HG03196 (cell line): Measurements from ENCODE around the gene VSTM2L.
A peak's percentile ranks its signal among the peaks of the same experiment; 100 is the strongest.

Source experiments
- ATAC-seq: cut with Tn5 transposase; IDR thresholded peaks from one replicate; pipeline ENCODE4 v1.9.1; 2021; ENCODE audit not compliant: unreplicated experiment

The VSTM2L gene

DNA sequence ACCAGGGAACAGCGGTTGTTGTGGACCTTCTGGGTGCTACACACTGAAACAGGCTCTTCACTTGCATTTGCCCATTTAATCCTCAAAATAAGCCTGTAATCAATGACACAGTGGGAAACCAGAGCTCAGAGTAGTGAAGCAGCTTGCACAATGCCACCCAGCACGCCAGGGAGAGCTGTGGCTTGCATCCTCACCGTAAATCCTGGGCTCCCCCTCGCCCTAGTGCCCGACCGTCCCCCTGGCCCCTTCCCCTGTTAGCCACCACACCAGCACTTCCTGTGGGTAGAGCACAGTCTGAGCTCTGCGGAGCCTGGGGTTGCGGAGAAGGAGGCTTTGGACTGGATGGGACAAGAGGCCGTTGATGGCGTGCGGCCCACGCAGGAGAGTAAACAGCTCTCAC is 14.5 kb downstream of the VSTM2L start:
- ATAC-seq: no peak

DNA sequence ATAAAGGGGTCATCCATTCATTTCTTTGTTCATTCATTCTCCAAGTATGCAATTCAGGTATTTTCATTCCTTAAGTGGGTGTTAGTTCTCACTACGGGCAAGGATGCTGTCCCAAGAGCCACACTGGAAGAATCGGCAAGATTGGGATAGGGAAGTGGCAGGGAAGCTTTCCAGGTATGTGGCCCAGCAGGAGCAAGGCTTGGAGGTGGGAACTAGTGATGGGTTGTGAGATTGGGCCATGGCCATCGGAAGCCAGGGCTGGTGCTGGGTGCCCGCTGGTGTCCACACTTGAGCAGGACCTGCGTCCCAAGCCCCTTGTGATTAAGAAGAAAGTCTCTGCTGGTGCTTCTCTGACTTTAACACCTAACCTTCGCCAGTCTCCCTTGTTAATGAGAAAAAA is 15.1 kb downstream of the VSTM2L start:
- ATAC-seq: no peak

DNA sequence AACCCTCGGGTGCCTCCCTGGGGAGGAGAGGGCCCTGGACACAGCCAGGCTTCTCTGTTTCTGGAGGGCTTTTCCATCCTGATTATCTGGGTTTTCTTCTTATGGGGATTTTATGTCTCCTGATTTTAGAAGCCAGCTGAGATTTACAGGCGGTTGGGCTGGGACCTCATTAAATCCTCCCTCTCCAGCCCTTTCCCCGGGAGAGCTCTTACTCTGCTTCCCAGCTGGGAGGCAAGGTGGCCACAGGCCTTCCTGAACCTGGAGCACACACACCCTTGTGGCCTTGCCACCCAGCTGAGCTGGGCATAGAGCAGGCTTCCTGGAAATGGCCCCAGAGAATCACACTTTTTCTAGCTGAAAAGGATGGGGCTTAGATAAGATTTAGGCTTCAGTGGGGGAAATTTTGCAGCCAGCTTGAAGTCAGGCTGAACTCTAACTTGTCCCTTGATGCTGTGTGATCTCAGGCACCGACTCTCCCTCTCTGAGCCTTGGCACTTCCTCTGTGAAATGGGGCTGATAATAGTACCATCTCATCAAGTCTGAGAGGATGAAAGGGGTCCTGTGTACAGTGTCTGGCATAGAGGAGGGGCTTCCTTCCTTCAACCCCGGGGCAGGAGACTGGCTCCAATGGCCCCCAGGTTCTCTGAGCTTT is 16.6 kb downstream of the VSTM2L start:
- ATAC-seq: no peak

DNA sequence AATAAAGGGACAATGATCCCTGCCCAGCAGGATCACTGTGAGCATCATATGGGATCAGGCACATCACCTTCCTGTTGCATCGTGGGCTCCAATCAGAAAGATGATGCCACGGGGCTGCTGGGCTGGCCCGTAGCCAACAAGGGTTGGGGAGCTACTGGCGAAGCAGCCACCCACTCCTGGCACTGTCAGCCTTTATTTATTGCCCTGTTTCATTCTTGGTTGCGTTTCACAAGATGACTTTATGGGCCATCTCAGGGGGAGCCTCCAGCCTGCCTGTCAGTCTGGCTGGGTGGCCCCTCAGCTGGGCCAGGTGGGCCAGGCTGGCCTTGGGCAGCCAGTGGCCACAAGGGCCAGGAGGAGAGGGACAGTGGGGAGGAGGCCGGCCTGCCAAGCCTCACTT is 17.3 kb downstream of the VSTM2L start:
- no peak for ATAC-seq

DNA sequence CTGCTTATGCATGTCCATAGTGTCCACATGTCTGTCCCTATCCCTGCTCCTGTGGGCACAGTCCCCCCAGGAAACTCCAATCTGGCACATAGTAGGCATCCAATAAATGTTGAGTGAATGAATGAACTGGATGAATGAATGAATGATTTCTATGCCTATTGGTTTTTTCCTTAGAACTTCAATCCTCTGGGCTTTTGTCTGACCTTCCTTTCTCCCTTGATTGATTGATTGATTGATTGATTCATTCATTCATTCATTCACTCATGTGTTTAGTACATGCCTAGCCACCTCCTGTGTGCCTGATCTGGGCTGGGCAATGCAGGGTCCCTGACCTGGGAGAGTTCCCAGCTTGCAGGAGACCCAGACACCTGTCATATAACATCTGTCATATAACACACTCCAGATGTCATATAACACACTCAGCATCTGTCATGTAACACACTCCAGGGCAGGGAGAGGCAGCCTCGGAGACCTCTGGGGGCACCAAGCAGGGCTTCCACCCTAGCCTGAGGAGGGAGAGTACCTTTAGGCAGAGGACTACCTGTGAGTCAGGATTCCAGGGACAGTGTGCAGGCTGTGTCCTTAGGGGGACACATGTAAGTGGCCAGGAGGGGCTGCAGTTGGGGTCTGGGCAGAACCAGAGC is 17.9 kb downstream of the VSTM2L start:
- ATAC-seq: no peak

DNA sequence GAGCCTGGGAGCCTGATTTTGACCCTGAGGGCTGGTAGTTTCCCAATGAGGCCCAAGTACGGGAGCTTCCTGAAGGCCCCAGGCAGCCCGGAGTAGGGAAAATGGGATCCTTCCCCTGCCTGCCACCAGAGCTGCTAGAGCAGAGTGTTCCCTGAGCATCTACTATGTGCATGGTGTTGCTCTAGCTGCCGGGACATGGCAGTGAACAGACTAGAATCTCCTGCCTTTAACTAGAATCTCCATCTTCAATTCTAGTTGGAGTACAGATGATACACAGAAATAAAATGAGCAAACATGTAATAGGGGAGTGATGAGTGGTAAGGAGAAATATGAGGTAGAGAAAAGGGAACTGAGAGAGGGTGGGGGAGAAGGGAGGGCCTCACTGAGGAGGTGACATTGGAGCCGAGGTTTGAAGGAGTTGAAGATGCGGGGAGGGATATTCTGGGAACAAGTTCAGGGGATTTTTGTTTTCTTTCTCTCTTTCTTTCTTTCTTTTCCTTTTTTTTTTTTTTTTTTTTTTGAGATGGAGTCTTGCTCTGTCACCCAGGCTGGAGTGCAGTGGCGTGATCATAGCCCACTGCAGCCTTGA is 18.5 kb downstream of the VSTM2L start:
- ATAC-seq: no peak

DNA sequence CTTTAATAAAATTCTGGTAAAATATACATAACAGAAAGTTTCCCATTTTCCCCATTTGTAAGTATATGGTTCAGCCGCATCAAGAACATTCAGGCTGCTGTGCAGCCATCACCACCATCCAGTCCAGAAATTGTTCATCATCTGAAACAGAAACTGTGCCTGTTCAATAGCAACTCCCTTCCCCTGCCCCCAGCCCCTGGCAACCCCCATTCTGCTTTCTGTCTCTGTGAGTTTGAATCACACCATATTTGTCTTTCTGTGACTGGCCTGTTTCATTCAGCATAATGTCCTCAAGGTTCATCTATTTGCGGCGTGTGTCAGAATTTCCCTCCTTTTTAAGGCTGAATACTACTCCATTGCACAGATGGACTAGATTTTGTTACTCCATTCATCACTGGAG is 19.1 kb downstream of the VSTM2L start:
- peak; percentile 58 for ATAC-seq

DNA sequence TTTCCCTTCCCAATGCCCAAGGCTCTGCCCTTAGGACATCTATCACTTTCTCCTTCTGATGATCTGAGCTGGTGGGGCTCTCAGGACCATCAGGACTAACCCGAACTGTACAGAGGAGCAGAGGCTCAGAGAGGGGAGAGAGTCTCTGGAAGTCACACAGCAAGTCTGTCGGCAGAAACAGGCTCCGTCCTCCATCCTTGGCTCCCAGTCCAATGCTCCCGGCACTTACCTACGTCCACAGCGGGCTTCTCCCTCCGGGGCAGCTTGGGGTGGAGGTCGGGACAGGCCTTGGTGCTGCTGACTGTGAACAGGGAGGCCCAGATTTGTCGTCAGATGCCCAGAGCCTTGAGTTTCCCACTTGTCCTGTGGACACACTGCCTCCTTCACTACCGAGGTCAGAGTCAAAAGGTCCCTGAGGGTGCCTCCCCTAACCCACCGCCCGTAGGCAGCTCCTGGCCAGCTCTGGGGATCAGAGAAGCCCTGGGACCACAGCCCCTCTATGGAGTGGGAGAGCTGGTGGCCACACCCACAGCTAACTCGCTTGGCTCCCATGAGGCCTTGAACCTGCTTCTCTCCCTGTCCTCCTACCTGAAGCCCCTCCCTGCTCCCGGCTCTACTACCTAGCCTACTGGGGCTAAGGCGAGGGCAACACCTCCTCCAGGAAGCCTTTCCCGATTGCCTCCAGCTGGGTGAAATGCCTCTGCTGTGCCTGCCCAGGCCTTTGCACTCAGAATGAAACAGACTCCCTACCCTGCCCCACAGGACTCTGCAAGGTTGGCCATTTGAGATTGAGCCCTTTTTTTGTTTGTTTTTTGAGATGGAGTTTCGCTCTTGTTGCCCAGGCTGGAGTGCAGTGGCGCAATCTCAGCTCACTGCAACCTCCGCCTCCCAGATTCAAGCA is 22.6 kb downstream of the VSTM2L start:
- no peak for ATAC-seq

DNA sequence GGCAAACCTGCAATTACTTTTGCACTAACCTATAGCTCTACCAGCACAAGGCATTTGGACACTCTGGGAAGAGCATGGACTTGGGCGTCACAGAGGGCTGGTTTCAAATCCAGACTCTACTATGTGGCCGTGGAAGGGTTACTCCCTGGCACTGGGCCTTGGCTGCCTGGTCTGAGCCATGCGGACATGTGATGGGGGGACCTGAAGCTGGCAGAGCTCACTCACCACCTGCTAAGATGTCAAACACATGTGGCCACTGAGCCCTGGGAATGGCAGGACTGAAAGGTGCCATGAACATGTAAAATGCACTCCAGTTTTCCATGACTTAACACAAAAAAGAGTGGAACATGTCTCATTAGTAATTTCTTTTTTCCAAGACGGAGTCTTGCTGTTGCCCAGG is 23.7 kb downstream of the VSTM2L start:
- ATAC-seq: no peak

DNA sequence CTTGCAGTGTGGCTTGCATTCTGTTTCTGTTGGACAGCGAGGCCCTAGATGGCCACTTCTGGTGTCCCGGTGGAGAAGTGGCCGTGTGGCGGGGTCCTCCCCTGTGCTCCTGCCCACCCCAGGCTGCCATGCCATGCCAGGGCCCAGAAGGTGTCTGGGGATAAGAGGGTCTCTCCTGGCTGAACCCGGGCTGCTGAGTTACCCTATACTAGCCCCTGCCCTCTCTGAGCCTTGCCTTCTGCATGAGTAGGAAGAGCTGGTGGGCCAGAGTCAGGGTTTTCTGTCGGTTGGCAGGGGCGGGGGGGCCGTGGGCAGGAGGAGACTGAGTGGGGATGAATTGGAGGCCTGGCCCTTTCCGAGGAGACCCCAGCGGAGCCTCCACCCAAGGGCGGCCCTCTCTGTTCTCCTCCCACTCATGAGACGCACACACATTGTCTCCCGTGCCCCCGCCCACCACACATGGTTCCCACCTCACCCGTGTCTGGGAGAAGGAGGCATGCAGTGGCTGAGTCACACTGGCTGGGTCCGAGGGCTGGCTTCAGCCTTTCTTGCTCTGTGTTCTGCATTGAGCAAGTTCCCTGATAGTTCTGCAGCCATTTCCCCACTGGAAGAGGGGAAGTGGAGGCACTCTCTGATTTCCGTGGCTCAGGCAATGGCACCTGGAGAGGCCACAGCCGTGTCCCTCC is 24.6 kb downstream of the VSTM2L start:
- no peak for ATAC-seq

DNA sequence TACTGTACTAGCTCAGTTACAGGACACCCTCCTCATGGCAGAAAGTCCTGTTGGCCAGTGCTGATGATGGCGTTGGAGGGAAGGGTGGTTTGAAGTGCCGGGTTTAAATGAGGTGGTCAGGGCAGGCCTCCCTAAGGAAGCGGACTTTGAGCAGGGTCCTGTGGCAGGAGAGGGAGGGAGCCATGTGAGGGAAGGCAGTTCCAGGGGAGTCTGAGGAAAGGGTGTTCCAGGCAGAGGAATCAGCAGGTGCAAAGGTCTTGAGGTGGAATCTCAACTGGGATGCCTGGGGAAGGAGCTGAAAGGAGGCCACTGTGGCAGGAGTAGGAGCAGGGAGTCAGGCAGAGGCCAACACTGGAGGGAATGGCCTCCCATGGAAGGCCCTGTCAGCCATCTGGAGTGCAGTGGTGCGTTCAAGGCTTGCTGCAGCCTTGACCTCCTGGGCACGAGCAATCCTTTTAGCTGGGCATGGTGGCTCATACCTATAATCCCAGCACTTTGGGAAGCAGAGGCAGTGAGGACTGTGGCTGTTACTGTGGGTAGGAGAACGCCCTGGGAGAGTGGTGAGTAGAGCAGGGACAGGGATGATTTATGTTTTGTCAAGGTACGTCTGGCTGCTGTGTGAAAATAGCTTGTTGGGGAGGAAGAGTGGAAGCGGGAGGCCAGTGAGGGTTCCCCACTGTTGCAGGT is 26.2 kb downstream of the VSTM2L start:
- ATAC-seq: no peak

DNA sequence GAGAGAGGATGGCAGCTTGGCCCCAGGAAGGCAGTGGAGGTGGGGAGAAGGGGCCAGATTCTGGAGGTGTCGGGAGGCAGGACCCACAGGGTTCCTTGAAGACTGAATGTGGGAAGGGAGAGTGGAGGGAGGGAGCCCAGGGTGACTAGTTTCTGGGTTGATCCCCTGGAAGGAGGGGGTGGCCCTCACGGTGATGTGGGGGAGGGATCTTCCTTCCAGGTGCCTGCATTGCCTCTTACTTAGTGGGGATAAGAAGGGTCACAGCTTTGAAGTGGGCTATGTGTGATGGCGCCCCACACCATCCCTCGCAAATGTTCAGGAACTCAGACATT is 26.7 kb downstream of the VSTM2L start:
- ATAC-seq: no peak

DNA sequence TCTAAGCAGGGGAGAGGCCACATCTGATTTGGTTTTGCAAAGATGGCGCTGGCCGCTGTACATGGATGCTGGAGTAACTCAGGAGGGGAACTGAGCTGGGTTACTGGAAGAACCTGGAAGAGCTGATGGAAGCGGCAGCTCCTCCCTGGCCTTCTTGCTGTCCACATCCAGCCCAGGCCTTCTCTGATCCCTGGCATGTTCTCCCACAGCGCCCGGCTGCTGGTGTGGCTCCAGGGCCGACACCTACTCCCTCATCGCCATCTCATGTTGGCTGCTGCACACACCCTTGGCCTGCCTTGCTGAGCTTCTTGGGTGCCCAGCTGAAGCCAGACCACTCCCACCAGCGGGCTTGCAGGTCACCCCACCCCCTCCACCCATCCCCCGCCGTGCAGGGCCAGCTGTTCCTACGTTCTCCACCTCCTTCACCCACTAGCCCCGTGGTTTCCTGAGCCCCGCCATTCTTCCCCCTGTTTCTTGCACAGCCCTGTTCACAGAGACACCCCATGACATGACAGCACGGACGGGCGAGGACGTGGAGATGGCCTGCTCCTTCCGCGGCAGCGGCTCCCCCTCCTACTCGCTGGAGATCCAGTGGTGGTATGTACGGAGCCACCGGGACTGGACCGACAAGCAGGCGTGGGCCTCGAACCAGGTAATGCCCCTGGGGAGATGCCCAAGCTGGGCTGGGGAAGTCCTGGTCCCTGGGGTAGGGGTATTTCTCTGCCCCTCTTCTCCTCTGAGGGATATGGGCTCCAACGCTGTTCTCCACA is 28.4 kb downstream of the VSTM2L start:
- no peak for ATAC-seq

DNA sequence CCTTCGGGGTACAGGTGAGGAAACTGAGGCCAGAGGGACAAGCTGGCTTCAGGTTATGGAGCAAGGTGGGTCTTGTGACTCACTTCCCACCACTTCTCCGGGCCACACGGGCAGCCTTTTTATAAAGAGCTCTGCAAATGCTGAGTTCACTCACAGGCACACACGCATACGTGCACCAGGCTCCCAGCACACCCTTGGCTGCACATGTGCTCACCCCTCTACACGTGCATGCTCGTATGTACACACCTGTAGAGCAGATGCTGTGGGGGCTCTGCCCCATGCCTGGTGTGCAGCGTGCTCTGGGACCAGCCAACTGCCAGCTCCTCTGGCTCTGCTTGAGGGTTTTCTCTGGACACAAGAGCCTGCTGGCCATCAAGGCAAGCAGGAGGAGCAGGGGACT is 29.1 kb downstream of the VSTM2L start:
- no peak for ATAC-seq

DNA sequence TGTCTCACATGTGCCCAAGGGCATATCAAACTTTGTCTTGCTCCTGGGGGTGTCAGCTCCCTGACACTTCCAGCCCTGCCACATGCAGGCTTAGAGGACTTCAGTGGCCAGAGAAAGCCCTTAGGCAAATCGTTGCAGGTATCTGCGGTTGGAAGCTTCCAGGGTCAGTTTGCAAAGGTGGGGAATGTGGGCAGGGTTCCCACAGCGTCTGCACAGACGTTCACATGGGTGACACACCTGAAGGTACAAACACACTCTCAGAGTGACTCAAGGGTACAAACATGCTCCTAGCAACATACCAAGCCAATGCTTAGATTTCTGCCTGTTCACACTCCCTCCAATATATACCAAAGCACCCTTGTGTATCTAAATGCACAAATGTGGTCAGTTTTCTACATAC is 30.0 kb downstream of the VSTM2L start:
- no peak for ATAC-seq

DNA sequence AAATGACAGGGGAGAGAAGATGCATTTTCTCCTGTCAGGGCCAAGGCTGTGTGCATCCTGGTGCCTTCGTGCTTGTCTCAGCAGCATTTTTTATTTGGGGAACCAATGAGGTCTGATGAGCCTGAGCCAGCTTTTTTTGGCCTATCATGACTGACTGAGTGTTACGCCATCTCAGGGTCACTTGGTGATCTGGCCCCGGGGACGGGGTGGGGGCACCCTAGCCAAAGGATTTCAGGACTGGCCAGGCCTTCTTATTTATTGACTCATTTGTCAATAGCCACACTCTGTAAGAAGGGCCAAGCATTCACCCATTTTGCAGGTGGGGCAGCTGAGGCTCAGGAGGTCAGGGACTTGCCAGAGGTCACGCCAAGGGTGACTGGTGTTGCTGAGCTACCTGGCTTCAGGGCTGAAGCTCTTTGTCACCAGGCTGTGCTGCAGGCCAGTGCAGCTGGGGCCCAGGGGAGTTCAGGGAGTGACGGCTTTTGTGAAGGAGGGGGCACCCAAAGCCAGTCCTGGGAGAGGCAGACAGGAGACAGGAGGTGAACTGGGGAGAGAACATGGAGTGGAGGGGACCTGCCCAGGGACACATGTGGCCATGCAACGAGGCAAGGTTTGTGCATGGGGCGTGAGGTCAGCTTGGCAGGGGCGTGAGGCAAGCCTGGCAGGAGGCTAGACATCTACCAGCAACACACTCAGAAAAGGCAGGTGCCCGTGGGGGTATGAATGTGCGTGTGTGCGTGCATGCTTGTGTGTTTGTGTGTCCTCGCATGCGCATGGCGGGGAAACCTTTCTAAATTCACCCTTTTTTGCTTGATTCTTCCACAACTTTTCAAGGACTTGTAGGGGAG is 31.1 kb downstream of the VSTM2L start:
- ATAC-seq: no peak

DNA sequence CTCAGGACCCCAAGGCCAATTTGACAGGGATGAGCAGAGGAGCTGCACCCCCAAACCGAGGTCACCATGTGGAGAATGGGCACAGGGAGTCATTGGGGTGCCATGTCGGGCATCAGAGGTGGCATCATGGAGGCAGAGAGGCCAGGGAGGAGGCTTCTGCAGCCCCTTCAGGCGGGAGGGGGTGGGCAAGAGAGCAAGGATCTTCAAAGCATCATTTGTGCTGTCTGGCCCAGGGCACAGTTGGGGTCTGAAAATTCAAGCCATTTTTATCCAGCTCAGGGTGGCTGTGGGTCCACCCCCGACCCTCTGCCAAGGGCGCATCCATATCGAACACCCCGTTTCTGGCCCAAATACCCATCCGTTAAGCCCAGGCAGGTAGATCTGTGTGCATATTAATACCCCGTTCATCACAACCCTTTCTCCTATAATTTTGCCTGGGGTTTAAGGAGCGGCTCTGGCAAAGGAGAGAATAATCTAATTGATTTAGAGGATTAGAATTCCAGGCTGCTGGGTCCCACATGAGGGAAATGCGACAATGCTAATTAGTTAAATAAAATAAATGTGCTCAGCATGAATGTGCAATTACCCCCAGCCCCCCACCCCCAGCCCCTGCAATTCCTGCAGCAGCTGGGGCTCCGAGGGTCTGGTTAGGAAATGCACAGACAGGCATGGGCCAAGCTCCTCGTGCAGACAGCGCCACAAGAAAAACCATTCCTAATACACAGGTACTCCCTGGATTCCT is 31.9 kb downstream of the VSTM2L start:
- ATAC-seq: no peak

DNA sequence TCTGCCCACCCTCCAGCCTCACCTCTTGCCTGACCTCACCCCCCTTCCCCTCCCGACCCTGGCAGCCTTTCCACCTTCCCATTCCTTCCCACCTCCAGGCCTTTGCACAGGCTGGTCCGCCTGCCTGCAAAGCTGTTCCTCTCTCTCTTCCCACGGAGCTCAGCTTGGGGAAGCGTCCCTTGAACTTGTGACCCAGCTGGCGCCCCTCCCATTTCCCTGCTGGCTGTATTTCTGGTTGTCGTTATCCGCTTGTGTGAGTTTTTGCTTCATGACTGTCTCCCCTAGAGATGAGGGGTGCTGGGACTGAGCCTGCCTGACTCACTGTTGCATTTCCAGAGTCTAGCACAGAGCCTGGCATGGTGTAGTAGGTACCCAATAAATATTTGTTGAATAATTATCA is 32.5 kb downstream of the VSTM2L start:
- ATAC-seq: no peak
